ENCODE data around the gene SLC35F3.
"Not testable (repeated sequence)": the region's sequence is repeated elsewhere in the genome, so short reads cannot be mapped to it uniquely, and the experiment has no call there.

SLC35F3 gene

DNA sequence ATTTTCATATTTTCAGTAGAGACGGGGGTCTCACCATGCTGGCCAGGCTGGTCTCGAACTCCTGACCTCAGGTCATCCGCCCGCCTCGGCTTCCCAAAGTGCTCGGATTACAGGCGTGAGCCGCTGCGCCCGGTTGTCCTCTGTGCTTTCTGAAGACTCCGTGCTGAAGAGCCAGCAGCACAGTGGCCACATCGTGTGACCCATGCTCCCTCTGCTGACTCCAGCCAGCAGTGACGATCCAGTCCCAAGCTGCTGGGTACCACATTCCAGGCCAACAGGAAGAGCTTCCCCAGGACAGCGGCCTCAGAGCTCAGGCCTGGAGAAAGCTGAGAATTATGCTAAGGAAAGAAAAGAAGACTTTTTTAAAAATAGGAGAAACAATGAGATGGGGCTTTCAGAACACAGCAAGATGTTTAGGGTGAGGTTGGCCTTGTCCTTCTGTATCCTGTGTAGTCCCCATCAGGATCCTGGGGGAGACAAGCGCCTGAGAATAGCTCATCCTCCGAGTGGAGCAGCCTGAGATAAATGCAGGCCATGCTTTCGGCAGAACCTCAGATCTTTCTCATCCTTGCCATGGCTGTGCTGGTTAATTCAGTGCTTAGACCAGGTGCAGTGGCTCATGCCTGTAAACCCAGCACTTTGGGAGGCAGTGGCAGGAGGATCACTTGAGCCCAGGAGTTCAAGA, 207.1 kb downstream of the SLC35F3 start:
- DNase-seq: no peak

DNA sequence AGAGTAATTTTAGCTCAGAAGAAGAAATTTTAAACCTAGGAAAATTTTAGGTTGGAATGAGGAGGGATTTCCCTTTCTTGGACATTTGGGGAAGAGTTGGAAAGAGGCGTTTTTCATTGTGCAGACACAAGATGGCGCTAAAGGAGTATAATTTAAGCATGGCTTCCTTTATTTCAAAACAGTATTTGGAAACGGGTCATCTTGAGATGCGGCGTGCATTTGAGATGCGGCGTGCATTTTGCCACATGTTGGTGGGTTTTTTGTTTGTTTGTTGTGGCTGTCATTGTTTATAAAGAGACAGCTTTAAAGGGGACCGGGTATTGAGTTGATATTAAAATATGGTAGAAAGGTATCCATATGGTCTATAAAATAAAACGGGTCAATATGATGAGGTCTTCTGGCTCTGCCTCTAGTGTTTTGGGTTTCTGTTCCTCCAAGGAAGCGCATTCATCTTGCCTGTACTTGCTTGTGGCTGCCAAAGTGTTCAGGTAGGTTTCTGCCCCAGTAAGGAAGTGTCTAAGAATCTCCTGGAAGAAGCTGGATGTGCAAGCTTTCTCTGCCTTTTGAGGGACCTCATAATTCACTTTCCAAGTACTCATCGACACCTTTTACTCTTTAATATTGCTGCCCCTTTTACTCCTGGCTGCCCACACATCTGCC, 210.3 kb downstream of the SLC35F3 start:
- DNase-seq: peak; percentile 39

- no peak for DNase-seq
Measured at GRCh38 chr1:234118911-234119310, 214.4 kb downstream of the SLC35F3 start.

- DNase-seq: no peak
Measured at GRCh38 chr1:234119431-234119830, 215.0 kb downstream of the SLC35F3 start.

GRCh38 chr1:234120327-234120944, 216.0 kb downstream of the SLC35F3 start:
- DNase-seq: no peak

DNA sequence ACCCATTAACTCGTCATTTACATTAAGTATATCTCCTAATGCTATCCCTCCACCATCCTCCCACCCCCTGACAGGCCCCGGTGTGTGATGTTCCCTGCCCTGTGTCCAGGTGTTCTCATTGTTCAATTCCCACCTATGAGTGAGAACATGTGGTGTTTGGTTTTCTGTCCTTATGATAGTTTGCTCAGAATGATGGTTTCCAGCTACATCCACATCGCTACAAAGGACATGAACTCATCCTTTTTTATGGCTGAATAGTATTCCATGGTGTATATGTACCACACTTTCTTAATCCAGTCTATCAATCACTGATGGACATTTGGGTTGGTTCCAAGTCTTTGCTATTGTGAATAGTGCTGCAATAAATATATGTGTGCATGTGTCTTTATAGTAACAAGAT, 217.2 kb downstream of the SLC35F3 start:
- DNase-seq: not testable (repeated sequence)

DNA sequence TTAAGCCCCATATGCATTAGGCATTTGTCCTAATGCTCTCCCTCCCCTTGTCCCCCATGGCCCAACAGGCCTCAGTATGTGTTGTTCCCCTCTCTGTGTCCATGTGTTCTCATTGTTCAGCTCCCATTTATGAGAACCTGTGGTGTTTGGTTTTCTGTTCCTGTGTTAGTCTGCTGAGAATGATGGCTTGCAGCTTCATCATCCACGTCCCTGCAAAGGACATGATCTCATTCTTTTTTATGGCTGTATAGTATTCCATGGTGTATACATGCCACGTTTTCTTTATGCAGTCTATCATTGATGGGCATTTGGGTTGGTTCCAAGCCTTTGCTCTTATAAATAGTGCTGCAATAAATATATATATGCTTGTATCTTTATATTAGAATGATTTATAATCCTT, 218.1 kb downstream of the SLC35F3 start:
- DNase-seq: not testable (repeated sequence)

GRCh38 chr1:234123867-234124266, 219.4 kb downstream of the SLC35F3 start:
- no peak for DNase-seq

DNA sequence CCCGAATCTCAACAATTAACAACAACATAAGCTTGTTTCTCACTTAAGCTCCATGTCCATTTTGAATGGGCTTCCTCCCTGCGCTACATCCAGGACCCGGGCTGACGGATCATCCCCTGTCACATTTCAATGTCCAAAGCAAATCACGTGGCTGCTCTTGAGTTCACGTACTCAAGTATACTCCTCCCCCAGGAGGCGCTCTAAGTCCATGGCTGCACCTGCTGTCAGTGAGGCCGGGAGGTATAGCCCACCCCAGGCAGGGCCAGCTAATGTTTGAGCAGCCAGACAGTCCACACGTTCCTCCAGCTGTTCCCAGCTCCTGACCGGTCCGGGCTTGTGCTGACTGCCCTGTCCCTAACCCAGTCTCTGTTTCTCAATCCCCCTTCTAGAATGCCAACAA, 220.8 kb downstream of the SLC35F3 start:
- DNase-seq: no peak

DNA sequence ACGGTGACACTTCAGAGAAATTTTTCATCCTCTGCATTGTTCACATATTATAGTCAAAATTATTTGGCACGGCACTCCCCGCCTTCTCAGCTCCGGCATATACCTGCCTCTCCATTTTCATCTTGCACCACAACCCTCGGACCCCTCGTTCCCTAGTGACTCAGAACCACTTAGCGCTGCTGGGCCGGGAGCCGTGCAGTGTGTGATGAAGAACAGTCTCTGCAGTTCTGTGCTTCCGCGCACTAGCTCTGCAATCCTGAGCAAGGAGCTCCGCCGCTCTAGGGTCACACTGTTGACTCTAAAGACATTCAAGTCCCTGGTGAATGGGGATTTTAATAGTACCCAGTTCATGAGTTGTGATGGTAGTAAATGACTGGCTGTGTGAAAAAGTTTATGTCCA, 221.2 kb downstream of the SLC35F3 start:
- DNase-seq: no peak

- no peak for DNase-seq
Measured at GRCh38 chr1:234127026-234127671, 222.7 kb downstream of the SLC35F3 start.

DNA sequence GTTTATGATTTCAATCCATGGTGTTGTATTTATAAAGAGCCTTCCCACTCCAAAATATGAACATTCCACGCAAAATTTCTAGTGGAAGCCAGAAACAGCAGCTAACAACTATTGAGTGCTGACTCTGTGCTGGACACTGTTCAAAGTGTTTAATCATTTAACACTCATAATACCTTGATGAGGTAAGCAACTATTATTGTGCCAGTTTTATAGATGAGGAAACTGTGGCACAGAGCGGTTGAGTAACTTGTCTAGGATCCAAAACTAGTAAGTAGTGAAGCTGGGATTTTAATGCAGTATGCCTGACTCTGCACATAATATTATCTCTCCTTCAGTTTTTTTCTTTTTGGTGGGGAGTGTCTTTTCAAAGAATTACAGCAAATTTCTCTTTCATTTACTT, 228.3 kb downstream of the SLC35F3 start:
- DNase-seq: no peak

DNA sequence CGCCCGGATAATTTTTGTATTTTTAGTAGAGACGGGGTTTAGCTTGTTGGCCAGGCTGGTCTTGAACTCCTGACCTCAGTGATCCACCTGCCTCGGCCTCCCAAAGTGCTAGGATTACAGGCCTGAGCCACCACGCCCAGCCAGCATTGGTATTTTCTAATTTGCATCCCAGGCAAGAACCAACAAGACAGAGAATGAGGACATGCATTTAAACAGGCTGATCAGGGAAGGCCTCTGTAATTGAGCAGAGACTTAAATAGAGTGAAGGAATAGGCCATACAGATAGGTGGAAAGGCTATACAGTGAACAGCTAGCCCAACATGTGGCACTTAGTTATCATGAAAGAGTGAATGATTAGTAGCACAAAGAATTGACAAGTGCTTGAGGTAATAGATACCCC, 230.4 kb downstream of the SLC35F3 start:
- DNase-seq: no peak

DNA sequence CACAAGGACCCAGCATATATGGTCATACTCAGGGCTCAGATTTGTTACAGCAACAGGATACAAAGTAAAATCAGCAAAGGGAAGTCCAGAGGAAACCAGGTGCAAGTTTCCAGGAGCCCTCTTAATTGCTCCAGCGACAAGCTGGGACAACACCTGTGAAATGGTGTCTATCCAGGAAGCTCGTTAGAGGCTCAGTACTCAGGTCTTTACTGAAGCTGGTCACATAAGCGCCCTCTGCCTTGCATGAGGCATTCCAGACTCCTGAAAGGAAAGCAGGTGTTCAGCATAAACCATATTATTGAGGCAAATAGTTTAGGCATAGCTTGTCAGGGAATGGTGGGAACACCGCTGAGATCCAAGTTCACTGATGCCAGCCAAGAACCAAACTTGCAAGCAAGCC, 231.0 kb downstream of the SLC35F3 start:
- DNase-seq: no peak

DNA sequence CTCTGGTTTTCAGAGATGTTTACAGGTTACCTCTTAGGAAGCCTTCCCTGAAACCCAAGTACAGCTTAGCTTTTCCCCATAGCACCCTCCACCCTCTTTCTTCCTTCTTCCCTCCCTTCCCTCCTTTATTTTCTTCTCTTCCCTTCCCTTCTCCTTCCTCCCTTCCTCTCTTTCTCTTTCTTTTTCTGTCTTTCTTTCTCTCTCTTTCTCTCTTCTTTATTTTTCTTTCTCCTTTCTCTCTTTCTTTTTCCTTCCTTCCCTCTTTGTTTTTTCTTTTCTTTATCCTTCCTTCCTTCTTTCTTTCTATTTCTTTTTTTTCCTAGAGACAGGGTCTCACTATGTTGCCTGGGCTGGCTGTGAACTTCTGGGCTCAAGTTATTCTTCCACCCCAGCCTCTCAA, 231.6 kb downstream of the SLC35F3 start:
- DNase-seq: no peak

GRCh38 chr1:234139966-234140365, 235.5 kb downstream of the SLC35F3 start:
- DNase-seq: no peak

DNA sequence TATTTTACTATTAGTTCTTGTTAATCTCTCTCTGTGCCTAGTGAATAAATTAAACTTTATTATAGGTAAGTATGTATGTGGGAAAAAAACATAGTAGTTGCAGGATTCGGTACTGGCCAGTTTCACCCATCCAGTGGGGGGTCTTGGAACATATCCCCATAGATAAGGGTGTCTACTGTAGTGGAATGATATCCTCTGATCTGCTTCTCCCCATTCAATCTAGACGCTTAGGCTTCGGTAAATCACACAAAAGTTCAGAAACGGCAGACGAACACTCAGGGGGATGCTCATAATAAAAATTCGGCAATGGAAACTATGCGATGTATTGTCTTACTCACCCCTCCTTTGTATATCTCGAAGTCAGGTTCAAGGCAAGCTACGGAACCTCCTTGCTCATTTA, 235.9 kb downstream of the SLC35F3 start:
- no peak for DNase-seq

- no peak for DNase-seq
Measured at GRCh38 chr1:234141006-234141405, 236.5 kb downstream of the SLC35F3 start.

DNA sequence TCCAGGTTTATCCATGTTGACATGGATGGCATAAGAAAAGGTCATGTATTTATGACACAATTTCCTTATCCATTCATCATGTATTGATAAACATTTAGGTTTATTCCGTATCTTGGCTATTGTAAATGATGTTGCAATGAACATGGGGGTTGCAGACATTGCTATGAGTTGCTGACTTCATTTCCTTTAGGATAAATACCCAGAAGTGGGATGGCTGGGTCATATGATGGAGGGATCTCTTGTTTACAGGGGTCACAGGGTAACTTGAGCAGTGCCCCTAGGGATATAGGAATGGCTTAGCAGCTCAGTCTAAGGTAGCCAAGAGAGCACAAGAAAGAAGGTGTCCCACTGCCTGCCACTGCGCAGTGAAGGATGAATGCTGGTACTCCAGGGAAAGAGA, 239.2 kb downstream of the SLC35F3 start:
- DNase-seq: no peak

DNA sequence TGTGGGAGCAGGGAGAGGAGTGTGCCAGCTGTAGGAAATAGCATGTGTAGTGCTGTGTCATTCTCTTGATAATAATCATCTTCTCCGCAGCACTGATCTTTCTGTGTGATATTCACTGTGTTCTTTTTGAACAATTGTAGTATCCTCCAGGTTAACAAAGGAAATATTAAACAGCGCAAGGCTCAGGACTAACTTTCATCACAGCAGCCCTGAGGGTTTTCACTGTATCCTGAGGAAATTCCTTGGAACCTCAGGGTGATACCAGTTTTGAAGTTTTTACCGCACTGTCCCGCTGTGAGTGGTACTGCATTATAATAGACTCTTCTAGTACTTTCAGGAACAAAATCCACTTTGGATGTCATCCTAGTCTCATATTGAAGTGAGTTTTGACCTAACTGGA, 240.4 kb downstream of the SLC35F3 start:
- no peak for DNase-seq

DNA sequence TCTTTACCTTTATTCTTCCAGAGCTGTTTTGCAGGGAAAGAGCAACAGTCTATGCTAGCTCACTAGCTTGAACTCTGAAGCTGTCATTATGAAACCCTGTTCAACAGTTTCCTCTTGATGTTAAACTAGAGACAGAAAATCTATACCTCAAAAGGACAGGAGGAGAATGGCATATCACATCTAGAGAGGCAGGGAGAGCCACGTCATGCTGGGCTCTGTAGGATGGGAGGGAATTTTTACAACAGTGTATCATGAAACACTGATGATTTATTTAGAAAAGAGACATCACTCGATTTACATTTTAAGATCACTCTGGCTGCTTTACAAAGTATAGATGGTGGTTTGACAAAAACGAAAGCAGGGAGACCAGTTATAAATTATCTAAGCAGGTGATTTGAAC, 243.9 kb downstream of the SLC35F3 start:
- no peak for DNase-seq

- DNase-seq: no peak
Measured at GRCh38 chr1:234148816-234149215, 244.3 kb downstream of the SLC35F3 start.

GRCh38 chr1:234149217-234149616, 244.7 kb downstream of the SLC35F3 start:
- DNase-seq: no peak

DNA sequence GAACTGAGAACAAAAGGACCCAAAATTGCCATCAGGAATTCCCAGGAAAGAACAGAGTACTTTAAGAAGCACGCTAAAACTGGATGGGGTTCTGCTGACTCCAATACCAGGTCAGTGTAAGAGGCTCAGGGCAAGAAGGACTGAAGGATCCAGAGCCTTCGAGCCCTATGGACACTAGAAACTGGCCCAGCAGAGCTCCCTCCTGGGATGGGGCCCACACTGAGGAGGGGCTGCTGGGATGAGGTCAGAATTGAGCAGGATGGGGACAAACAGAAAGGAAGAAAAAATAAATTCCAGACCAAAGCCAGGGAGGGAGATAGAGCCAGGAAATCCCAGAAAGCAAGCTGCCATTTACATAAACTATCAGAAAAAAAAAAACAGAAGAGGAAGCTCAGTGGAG, 246.4 kb downstream of the SLC35F3 start:
- no peak for DNase-seq

Measured in MV-4-11 (cell line).